Body of pancreas (tissue), 4 donors: ENCODE measurements around the gene MARK4.
A peak's percentile ranks its signal among the peaks of the same experiment; 100 is the strongest.

Experiments used
- CTCF ChIP-seq, 7 experiments: fragments of 450-650 bp in 4 of 7; fragments of 200-600 bp in 3 of 7; sonication (generic) in 3 of 7; IDR thresholded peaks; one replicate each; pipeline ENCODE4 v1.5.1; 2016 to 2019; ENCODE audit warnings: antibody characterized with exemption in 7 of 7
- POLR2A ChIP-seq, 3 donors: fragments of 450-650 bp; IDR thresholded peaks; one replicate each; pipeline ENCODE4 v1.6.1; 2016; ENCODE audit warnings: antibody characterized with exemption in 3 of 3, mild to moderate bottlenecking in 2 of 3

GRCh38 chr19:45340899-45341453, 89.9 kb downstream of the MARK4 start:
- no peak for TF ChIP-seq CTCF (IDR thresholded peaks at IDR 0.05)
- peak in 1 of 3 donors; percentile 29 for TF ChIP-seq POLR2A (IDR thresholded peaks at IDR 0.05)
